Astrocyte (in vitro differentiated cells and primary cell): Measurements from ENCODE around the gene RYR2.

Experiments used
- EZH2 ChIP-seq: IDR thresholded peaks from 2 replicates; pipeline ENCODE4 v1.6.1; 2012; ENCODE audit warnings: mild to moderate bottlenecking, low read length, inconsistent platforms; ENCODE audit not compliant: insufficient read depth
- TF ChIP-seq, protein P1 (sequence below): IDR thresholded peaks from 2 replicates; pipeline ENCODE4 v1.5.1; 2011; ENCODE audit warnings: low read depth, mild to moderate bottlenecking, inconsistent platforms, low read length, moderate library complexity; ENCODE audit not compliant: insufficient read depth

DNA sequence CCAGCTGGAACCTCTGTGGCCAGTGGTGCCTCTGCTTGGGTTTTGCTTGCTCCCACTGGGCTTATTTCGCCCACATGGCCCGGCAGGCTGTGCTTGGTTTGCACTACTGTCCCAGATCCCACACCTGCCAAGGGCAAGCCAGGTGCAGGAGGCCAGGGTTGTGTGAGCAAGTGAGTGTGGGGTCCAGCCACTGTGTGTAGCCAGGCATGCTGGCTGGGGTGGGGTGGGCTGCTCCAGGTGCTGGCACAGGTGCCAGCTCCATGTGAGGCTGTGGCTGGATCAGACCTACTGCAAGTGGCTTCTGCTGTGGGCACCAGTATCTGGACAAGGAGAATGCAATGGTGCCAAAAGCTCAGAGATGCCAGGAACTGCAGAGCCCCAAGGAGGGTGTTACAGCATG is 28.5 kb downstream of the RYR2 start:
- TF ChIP-seq, protein P1, sequence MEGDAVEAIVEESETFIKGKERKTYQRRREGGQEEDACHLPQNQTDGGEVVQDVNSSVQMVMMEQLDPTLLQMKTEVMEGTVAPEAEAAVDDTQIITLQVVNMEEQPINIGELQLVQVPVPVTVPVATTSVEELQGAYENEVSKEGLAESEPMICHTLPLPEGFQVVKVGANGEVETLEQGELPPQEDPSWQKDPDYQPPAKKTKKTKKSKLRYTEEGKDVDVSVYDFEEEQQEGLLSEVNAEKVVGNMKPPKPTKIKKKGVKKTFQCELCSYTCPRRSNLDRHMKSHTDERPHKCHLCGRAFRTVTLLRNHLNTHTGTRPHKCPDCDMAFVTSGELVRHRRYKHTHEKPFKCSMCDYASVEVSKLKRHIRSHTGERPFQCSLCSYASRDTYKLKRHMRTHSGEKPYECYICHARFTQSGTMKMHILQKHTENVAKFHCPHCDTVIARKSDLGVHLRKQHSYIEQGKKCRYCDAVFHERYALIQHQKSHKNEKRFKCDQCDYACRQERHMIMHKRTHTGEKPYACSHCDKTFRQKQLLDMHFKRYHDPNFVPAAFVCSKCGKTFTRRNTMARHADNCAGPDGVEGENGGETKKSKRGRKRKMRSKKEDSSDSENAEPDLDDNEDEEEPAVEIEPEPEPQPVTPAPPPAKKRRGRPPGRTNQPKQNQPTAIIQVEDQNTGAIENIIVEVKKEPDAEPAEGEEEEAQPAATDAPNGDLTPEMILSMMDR = no peak
- no peak for TF ChIP-seq EZH2
